ENCODE measurements around the gene OPA1. TPM values are rescaled to one million over a fixed set of nuclear protein-coding genes. Genes with fewer than 3 reads are reported as not detected.

Gene OPA1
- total RNA-seq, 1 experiment from 2014 or later: 93.8 TPM

- Histone ChIP-seq H3F3A (ENCODE audit: low read length, unreplicated experiment) (no peaks in the 10 kb centered on the region), H4K20me1 (ENCODE audit: low read length) (no peaks in the 10 kb centered on the region), H3K27me3 (ENCODE audit: low read length) (no peaks in the 10 kb centered on the region), H3K4me2 (ENCODE audit: low read length) (no peak overlapping the region), H3K9me3 (ENCODE audit: low read length) (no peaks in the 10 kb centered on the region), H3K79me2 (ENCODE audit: low read length) (no peaks in the 10 kb centered on the region), H3K4me1 (ENCODE audit: insufficient read depth, low read length) (peaks cover 12% of the 10 kb centered on the region), H3K9me2 (replicated peaks; ENCODE audit: low read length) (no peaks in the 10 kb centered on the region), H3K36me3 (ENCODE audit: low read depth, low read length) (no peaks in the 10 kb centered on the region), H3K27ac (ENCODE audit: low read length) (no peak overlapping the region), H3K4me3 (ENCODE audit: low read length) (no peak overlapping the region), H3K9ac (ENCODE audit: low read length) (no peak overlapping the region), H2AFZ (ENCODE audit: low read length) (no peak overlapping the region)
- no TSS peak for BruUV-seq (replicated peaks)
- POLR2A ChIA-PET (ENCODE audit: unreplicated experiment): no interaction called here
- CTCF ChIA-PET: no interaction called here
- intact Hi-C loops (cut with micrococcal nuclease): no loop called here
- no peak for TF ChIP-seq EZH2phosphoT487 (IDR thresholded peaks at IDR 0.05; ENCODE audit: borderline replicate concordance, low read length)
- no peak for TF ChIP-seq CTCF (conservative IDR thresholded peaks at IDR 0.05; ENCODE audit: low read depth, low read length)
- no peak for TF ChIP-seq EZH2 (IDR thresholded peaks at IDR 0.05; ENCODE audit: low read length, unreplicated experiment)
- no peak for DNase-seq
- ATAC-seq: no peak
These were observed 141.8 kb downstream of the OPA1 start for GRCh38 chr3:193734737-193735366.

- H3K79me2 ChIP-seq (ENCODE audit: low read length): no peaks in the 10 kb centered on the region
- no peak overlapping the region for H3K4me3 ChIP-seq (ENCODE audit: low read length)
- no peaks in the 10 kb centered on the region for H4K20me1 ChIP-seq (ENCODE audit: low read length)
- no peaks in the 10 kb centered on the region for H3K27me3 ChIP-seq (ENCODE audit: low read length)
- CTCF ChIA-PET: no interaction called here
- DNase-seq (no peak), ATAC-seq (no peak)
- H3K27ac ChIP-seq (ENCODE audit: low read length): no peak overlapping the region
- BruUV-seq (replicated peaks): no TSS peak
- no peak overlapping the region for H3K9ac ChIP-seq (ENCODE audit: low read length)
- H3K4me1 ChIP-seq (ENCODE audit: insufficient read depth, low read length): peaks cover 12% of the 10 kb centered on the region
- H3K9me3 ChIP-seq (ENCODE audit: low read length): no peaks in the 10 kb centered on the region
- POLR2A ChIA-PET (ENCODE audit: unreplicated experiment): no interaction called here
- intact Hi-C loops (cut with micrococcal nuclease): no loop called here
- H3K36me3 ChIP-seq (ENCODE audit: low read depth, low read length): no peaks in the 10 kb centered on the region
- no peak overlapping the region for H2AFZ ChIP-seq (ENCODE audit: low read length)
- H3F3A ChIP-seq (ENCODE audit: low read length, unreplicated experiment): no peaks in the 10 kb centered on the region
- H3K9me2 ChIP-seq (replicated peaks; ENCODE audit: low read length): no peaks in the 10 kb centered on the region
- TF ChIP-seq CTCF (conservative IDR thresholded peaks at IDR 0.05; ENCODE audit: low read depth, low read length): no peak
- no peak for TF ChIP-seq EZH2phosphoT487 (IDR thresholded peaks at IDR 0.05; ENCODE audit: borderline replicate concordance, low read length)
- no peak for TF ChIP-seq EZH2 (IDR thresholded peaks at IDR 0.05; ENCODE audit: low read length, unreplicated experiment)
- H3K4me2 ChIP-seq (ENCODE audit: low read length): no peak overlapping the region
These were observed 142.8 kb downstream of the OPA1 start for GRCh38 chr3:193735850-193736249.

GRCh38 chr3:193736616-193737015 is 143.6 kb downstream of the OPA1 start:
- CTCF ChIA-PET: no interaction called here
- Histone ChIP-seq H3F3A (ENCODE audit: low read length, unreplicated experiment) (no peaks in the 10 kb centered on the region), H3K9me2 (replicated peaks; ENCODE audit: low read length) (no peaks in the 10 kb centered on the region), H2AFZ (ENCODE audit: low read length) (no peak overlapping the region), H3K4me3 (ENCODE audit: low read length) (no peak overlapping the region), H3K9ac (ENCODE audit: low read length) (no peak overlapping the region), H3K79me2 (ENCODE audit: low read length) (no peaks in the 10 kb centered on the region), H3K27me3 (ENCODE audit: low read length) (no peaks in the 10 kb centered on the region), H3K4me2 (ENCODE audit: low read length) (no peak overlapping the region), H3K9me3 (ENCODE audit: low read length) (no peaks in the 10 kb centered on the region), H3K27ac (ENCODE audit: low read length) (no peak overlapping the region), H3K4me1 (ENCODE audit: insufficient read depth, low read length) (peaks cover 12% of the 10 kb centered on the region), H4K20me1 (ENCODE audit: low read length) (no peaks in the 10 kb centered on the region), H3K36me3 (ENCODE audit: low read depth, low read length) (no peaks in the 10 kb centered on the region)
- POLR2A ChIA-PET (ENCODE audit: unreplicated experiment): no interaction called here
- no TSS peak for BruUV-seq (replicated peaks)
- intact Hi-C loops (cut with micrococcal nuclease): no loop called here
- TF ChIP-seq CTCF (conservative IDR thresholded peaks at IDR 0.05; ENCODE audit: low read depth, low read length): no peak
- no peak for TF ChIP-seq EZH2 (IDR thresholded peaks at IDR 0.05; ENCODE audit: low read length, unreplicated experiment)
- TF ChIP-seq EZH2phosphoT487 (IDR thresholded peaks at IDR 0.05; ENCODE audit: borderline replicate concordance, low read length): no peak
- DNase-seq (no peak), ATAC-seq (no peak)
